ENCODE measurements around the gene VRK3. TPM values are rescaled to one million over a fixed set of nuclear protein-coding genes. Genes with fewer than 3 reads are reported as not detected.

The VRK3 gene
- total RNA-seq, 2 experiments from 2014 or later: 65.1 to 65.4 TPM

- Histone ChIP-seq H3K36me3 (ENCODE audit: insufficient read depth, low read length) (peaks cover 47% of the 10 kb centered on the region), H3K4me1 (ENCODE audit: insufficient read depth, low read length) (no peaks in the 10 kb centered on the region), H3K27me3 (ENCODE audit: control insufficient read depth in 1 of 2, insufficient read depth in 2 of 2, low read length in 2 of 2) (no peaks in the 10 kb centered on the region), H3K9me3 (ENCODE audit: control insufficient read depth in 1 of 2, insufficient read depth in 1 of 2, low read length in 2 of 2) (no peaks in the 10 kb centered on the region), H3K4me3 (ENCODE audit: low read length) (no peak overlapping the region), H3K27ac (ENCODE audit: low read depth in 1 of 2, low read length in 2 of 2) (no peak overlapping the region)
- H3K4me3 Mint-ChIP-seq: no peak overlapping the region
- ATAC-seq (ENCODE audit: poor library complexity): no peak
- no peaks in the 10 kb centered on the region for H3K27me3 Mint-ChIP-seq
- no peaks in the 10 kb centered on the region for H3K4me1 Mint-ChIP-seq (ENCODE audit: low read depth)
- no peak for DNase-seq
- ChIA-PET CTCF (no interaction called here), POLR2A (interaction anchor here (1.2 kb wide), 1 partner anchor 10 kb away, joined by 3 read pairs; no protein-coding TSS in a partner anchor)
- no peak for TF ChIP-seq CTCF (IDR thresholded peaks at IDR 0.05)
- intact Hi-C loops (cut with DNase I, micrococcal nuclease): no loop called here
- H3K36me3 Mint-ChIP-seq (ENCODE audit: low read depth): peaks cover 38% of the 10 kb centered on the region
- no peaks in the 10 kb centered on the region for H3K9me3 Mint-ChIP-seq
- H3K27ac Mint-ChIP-seq: no peak overlapping the region
Measured at GRCh38 chr19:49976496-49976895, 48.7 kb downstream of the VRK3 start.

- H3K27me3 ChIP-seq (ENCODE audit: control insufficient read depth in 1 of 2, insufficient read depth in 2 of 2, low read length in 2 of 2): no peaks in the 10 kb centered on the region
- H3K4me3 ChIP-seq (ENCODE audit: low read length): no peak overlapping the region
- Mint-ChIP-seq H3K4me1 (ENCODE audit: low read depth) (no peaks in the 10 kb centered on the region), H3K9me3 (no peaks in the 10 kb centered on the region), H3K27ac (no peak overlapping the region), H3K4me3 (no peak overlapping the region), H3K36me3 (ENCODE audit: low read depth) (peaks cover 25% of the 10 kb centered on the region), H3K27me3 (no peaks in the 10 kb centered on the region)
- intact Hi-C loops (cut with DNase I, micrococcal nuclease): no loop called here
- no peak for TF ChIP-seq CTCF (IDR thresholded peaks at IDR 0.05)
- ATAC-seq (ENCODE audit: poor library complexity): no peak
- H3K36me3 ChIP-seq (ENCODE audit: insufficient read depth, low read length): peaks cover 40% of the 10 kb centered on the region
- no peaks in the 10 kb centered on the region for H3K9me3 ChIP-seq (ENCODE audit: control insufficient read depth in 1 of 2, insufficient read depth in 1 of 2, low read length in 2 of 2)
- ChIA-PET CTCF (no interaction called here), POLR2A (no interaction called here)
- no peak for DNase-seq
- no peak overlapping the region for H3K27ac ChIP-seq (ENCODE audit: low read depth in 1 of 2, low read length in 2 of 2)
- no peaks in the 10 kb centered on the region for H3K4me1 ChIP-seq (ENCODE audit: insufficient read depth, low read length)
Measured at GRCh38 chr19:49975051-49975450, 50.1 kb downstream of the VRK3 start.

GRCh38 chr19:49973987-49974386 is 51.2 kb downstream of the VRK3 start:
- peaks cover 0 to 4% of the 10 kb centered on the region in 2 experiments for H3K27me3 ChIP-seq (ENCODE audit: control insufficient read depth in 1 of 2, insufficient read depth in 2 of 2, low read length in 2 of 2)
- no peak for ATAC-seq (ENCODE audit: poor library complexity)
- intact Hi-C loops (cut with DNase I, micrococcal nuclease): no loop called here
- Mint-ChIP-seq H3K9me3 (no peaks in the 10 kb centered on the region), H3K4me1 (ENCODE audit: low read depth) (no peaks in the 10 kb centered on the region), H3K27ac (no peak overlapping the region), H3K27me3 (no peaks in the 10 kb centered on the region), H3K36me3 (ENCODE audit: low read depth) (peaks cover 24% of the 10 kb centered on the region), H3K4me3 (no peak overlapping the region)
- no peaks in the 10 kb centered on the region for H3K4me1 ChIP-seq (ENCODE audit: insufficient read depth, low read length)
- DNase-seq: peak in 1 of 14 experiments; percentile 15
- H3K36me3 ChIP-seq (ENCODE audit: insufficient read depth, low read length): peaks cover 35% of the 10 kb centered on the region
- ChIA-PET POLR2A (no interaction called here), CTCF (no interaction called here)
- no peak overlapping the region for H3K4me3 ChIP-seq (ENCODE audit: low read length)
- H3K27ac ChIP-seq (ENCODE audit: low read depth in 1 of 2, low read length in 2 of 2): no peak overlapping the region
- H3K9me3 ChIP-seq (ENCODE audit: control insufficient read depth in 1 of 2, insufficient read depth in 1 of 2, low read length in 2 of 2): no peaks in the 10 kb centered on the region
- TF ChIP-seq CTCF (IDR thresholded peaks at IDR 0.05): no peak

Measured in CD4-positive, alpha-beta T cell (primary cell).